ENCODE data around the gene STAC. TPM values are rescaled to one million over a fixed set of nuclear protein-coding genes. Genes with fewer than 3 reads are reported as not detected.

STAC gene
- total and polyA plus RNA-seq, 9 of the 15 experiments (the other 6 are each of a cell fraction or from before 2014, with no cell fraction given), result 0.11 TPM; not detected in 8

DNA sequence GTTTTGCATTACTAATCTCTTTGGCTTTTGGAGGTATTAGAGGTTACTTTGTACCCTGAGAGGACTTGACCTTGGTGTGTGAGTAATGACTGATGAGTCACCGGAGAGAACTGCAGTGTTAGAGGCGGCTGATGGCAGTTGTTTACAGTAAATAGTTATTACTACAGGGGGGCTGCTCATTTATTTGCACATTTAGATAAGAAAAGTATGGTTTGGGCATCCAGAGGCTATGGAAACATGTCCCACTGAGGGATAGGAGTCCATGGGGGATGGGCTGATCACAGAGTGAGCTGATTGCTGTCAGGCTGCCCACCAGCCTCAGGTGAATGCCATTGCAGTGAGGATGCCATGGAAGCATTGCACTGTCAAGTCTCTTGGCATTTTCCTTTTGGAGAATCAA is 17.3 kb upstream of the STAC start:
- no peaks in the 10 kb centered on the region for H3K9me1 ChIP-seq (ENCODE audit: control insufficient read depth, insufficient read depth, low read length)
- H3K27me3 ChIP-seq (ENCODE audit: control insufficient read depth in 2 of 2, insufficient read depth in 2 of 2, low read length in 2 of 2), result no peaks in the 10 kb centered on the region
- no peaks in the 10 kb centered on the region for H3K9me3 ChIP-seq (replicated peaks; ENCODE audit: control insufficient read depth, insufficient read depth, low read depth, low read length)
- WGBS (ENCODE audit: insufficient coverage, low coverage, missing lambda C conversion rate), result 0% methylated on average over 2 of the region's 2 CpGs
- ChIA-PET POLR2A (interaction anchor here (1.0 kb wide), 1 partner anchor 9 kb away, joined by 3 read pairs; no protein-coding TSS in a partner anchor), CTCF (ENCODE audit: low intra/inter-chr PET ratio) (no interaction called here)
- H3K4me2 ChIP-seq (ENCODE audit: insufficient read depth, low read length), result no peak overlapping the region
- intact Hi-C loops (cut with micrococcal nuclease) (no loop called here), in situ Hi-C loops (cut with MboI) (no loop called here)
- no peak for DNase-seq (ENCODE audit: extremely low read depth in 1 of 4, low spot score in 3 of 4)
- no peak overlapping the region for H3K9ac ChIP-seq (ENCODE audit: insufficient read depth in 1 of 2, low read depth in 2 of 2, low read length in 2 of 2)
- H3K27ac ChIP-seq (ENCODE audit: extremely low read depth, low read depth, low read length), result no peak overlapping the region
- no peak overlapping the region for H2AFZ ChIP-seq (ENCODE audit: low read depth, low read length)
- no peak overlapping the region for H3K4me3 ChIP-seq
- no TSS peak for BruUV-seq (replicated peaks)
- no peak for FAIRE-seq
- ATAC-seq, result no peak
- no peaks in the 10 kb centered on the region for H3K79me2 ChIP-seq (ENCODE audit: control insufficient read depth, insufficient read depth, low read length)
- no peaks in the 10 kb centered on the region for H4K20me1 ChIP-seq (replicated peaks; ENCODE audit: control insufficient read depth, insufficient read depth, low read length)
- no peaks in the 10 kb centered on the region for H3K4me1 ChIP-seq (replicated peaks in 1 of 2; ENCODE audit: control insufficient read depth in 2 of 2, insufficient read depth in 2 of 2, low read length in 2 of 2)
- no peaks in the 10 kb centered on the region for H3K36me3 ChIP-seq (ENCODE audit: control insufficient read depth, insufficient read depth, low read length)
- TF ChIP-seq EP400 (IDR thresholded peaks at IDR 0.05) (no peak), POLR3A (IDR thresholded peaks at IDR 0.05; ENCODE audit: borderline replicate concordance, extremely low read depth, insufficient read depth, insufficient read length) (no peak), CBX2 (IDR thresholded peaks at IDR 0.05; ENCODE audit: insufficient read depth, low read length, poor library complexity, severe bottlenecking) (no peak), SNIP1 (IDR thresholded peaks at IDR 0.05; ENCODE audit: low read depth) (no peak)
- TF ChIP-seq, protein P1, sequence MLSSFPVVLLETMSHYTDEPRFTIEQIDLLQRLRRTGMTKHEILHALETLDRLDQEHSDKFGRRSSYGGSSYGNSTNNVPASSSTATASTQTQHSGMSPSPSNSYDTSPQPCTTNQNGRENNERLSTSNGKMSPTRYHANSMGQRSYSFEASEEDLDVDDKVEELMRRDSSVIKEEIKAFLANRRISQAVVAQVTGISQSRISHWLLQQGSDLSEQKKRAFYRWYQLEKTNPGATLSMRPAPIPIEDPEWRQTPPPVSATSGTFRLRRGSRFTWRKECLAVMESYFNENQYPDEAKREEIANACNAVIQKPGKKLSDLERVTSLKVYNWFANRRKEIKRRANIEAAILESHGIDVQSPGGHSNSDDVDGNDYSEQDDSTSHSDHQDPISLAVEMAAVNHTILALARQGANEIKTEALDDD (IDR thresholded peaks at IDR 0.05), result no peak
- TF ChIP-seq, protein P2, sequence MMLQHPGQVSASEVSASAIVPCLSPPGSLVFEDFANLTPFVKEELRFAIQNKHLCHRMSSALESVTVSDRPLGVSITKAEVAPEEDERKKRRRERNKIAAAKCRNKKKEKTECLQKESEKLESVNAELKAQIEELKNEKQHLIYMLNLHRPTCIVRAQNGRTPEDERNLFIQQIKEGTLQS (IDR thresholded peaks at IDR 0.05), result no peak
- TF ChIP-seq, protein P2 (CRISPR knock-in tag; conservative IDR thresholded peaks at IDR 0.05), result no peak
- TF ChIP-seq, protein P3, sequence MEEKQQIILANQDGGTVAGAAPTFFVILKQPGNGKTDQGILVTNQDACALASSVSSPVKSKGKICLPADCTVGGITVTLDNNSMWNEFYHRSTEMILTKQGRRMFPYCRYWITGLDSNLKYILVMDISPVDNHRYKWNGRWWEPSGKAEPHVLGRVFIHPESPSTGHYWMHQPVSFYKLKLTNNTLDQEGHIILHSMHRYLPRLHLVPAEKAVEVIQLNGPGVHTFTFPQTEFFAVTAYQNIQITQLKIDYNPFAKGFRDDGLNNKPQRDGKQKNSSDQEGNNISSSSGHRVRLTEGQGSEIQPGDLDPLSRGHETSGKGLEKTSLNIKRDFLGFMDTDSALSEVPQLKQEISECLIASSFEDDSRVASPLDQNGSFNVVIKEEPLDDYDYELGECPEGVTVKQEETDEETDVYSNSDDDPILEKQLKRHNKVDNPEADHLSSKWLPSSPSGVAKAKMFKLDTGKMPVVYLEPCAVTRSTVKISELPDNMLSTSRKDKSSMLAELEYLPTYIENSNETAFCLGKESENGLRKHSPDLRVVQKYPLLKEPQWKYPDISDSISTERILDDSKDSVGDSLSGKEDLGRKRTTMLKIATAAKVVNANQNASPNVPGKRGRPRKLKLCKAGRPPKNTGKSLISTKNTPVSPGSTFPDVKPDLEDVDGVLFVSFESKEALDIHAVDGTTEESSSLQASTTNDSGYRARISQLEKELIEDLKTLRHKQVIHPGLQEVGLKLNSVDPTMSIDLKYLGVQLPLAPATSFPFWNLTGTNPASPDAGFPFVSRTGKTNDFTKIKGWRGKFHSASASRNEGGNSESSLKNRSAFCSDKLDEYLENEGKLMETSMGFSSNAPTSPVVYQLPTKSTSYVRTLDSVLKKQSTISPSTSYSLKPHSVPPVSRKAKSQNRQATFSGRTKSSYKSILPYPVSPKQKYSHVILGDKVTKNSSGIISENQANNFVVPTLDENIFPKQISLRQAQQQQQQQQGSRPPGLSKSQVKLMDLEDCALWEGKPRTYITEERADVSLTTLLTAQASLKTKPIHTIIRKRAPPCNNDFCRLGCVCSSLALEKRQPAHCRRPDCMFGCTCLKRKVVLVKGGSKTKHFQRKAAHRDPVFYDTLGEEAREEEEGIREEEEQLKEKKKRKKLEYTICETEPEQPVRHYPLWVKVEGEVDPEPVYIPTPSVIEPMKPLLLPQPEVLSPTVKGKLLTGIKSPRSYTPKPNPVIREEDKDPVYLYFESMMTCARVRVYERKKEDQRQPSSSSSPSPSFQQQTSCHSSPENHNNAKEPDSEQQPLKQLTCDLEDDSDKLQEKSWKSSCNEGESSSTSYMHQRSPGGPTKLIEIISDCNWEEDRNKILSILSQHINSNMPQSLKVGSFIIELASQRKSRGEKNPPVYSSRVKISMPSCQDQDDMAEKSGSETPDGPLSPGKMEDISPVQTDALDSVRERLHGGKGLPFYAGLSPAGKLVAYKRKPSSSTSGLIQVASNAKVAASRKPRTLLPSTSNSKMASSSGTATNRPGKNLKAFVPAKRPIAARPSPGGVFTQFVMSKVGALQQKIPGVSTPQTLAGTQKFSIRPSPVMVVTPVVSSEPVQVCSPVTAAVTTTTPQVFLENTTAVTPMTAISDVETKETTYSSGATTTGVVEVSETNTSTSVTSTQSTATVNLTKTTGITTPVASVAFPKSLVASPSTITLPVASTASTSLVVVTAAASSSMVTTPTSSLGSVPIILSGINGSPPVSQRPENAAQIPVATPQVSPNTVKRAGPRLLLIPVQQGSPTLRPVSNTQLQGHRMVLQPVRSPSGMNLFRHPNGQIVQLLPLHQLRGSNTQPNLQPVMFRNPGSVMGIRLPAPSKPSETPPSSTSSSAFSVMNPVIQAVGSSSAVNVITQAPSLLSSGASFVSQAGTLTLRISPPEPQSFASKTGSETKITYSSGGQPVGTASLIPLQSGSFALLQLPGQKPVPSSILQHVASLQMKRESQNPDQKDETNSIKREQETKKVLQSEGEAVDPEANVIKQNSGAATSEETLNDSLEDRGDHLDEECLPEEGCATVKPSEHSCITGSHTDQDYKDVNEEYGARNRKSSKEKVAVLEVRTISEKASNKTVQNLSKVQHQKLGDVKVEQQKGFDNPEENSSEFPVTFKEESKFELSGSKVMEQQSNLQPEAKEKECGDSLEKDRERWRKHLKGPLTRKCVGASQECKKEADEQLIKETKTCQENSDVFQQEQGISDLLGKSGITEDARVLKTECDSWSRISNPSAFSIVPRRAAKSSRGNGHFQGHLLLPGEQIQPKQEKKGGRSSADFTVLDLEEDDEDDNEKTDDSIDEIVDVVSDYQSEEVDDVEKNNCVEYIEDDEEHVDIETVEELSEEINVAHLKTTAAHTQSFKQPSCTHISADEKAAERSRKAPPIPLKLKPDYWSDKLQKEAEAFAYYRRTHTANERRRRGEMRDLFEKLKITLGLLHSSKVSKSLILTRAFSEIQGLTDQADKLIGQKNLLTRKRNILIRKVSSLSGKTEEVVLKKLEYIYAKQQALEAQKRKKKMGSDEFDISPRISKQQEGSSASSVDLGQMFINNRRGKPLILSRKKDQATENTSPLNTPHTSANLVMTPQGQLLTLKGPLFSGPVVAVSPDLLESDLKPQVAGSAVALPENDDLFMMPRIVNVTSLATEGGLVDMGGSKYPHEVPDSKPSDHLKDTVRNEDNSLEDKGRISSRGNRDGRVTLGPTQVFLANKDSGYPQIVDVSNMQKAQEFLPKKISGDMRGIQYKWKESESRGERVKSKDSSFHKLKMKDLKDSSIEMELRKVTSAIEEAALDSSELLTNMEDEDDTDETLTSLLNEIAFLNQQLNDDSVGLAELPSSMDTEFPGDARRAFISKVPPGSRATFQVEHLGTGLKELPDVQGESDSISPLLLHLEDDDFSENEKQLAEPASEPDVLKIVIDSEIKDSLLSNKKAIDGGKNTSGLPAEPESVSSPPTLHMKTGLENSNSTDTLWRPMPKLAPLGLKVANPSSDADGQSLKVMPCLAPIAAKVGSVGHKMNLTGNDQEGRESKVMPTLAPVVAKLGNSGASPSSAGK (IDR thresholded peaks at IDR 0.05), result no peak

Data from K562 (cell line).